IMR-90 (cell line): ENCODE data around the gene TRAF7. TPM values are rescaled to one million over a fixed set of nuclear protein-coding genes. Genes with fewer than 3 reads are reported as not detected.

ENCODE experiments used
- ATAC-seq: fragments of 200-7000 bp; cut with Tn5 transposase; 2 replicates; pipeline ENCODE4 v1.9.1; 2020; ENCODE audit warnings: low read depth, mild to moderate bottlenecking, moderate library complexity
- BruUV-seq: library from RNA; stranded (reverse); fragments of 400-500 nt; replicated peaks from 2 replicates; lab custom pipeline; 2021; lab: Mats Ljungman, UMichigan
- CTCF ChIA-PET: fragments of 300-600 bp; formaldehyde crosslinking; extraction: SDS; loops from one replicate; lab custom pipeline; 2021; ENCODE audit warnings: antibody characterized with exemption; lab: Yijun Ruan, JAX
- POLR2A ChIA-PET: fragments of 300-600 bp; sonication (Branson Sonifier 250); formaldehyde crosslinking; loops from one replicate; lab custom pipeline; 2022; ENCODE audit warnings: antibody characterized with exemption; ENCODE audit not compliant: unreplicated experiment; lab: Charles Lee
- DNase-seq: peaks from one replicate; pipeline ENCODE4 v3.0.0; 2013
- H2AFZ ChIP-seq: replicated peaks from 2 replicates; pipeline ENCODE3; 2013; ENCODE audit warnings: low read length, mild to moderate bottlenecking; ENCODE audit not compliant: poor library complexity
- H2AK5ac ChIP-seq: 2 replicates; pipeline ENCODE4 v1.6.1; 2013; ENCODE audit warnings: low read depth, low read length, inconsistent platforms
- H2AK9ac ChIP-seq: replicated peaks from 2 replicates; pipeline ENCODE3; 2013; ENCODE audit warnings: mild to moderate bottlenecking, low read depth, low read length, moderate library complexity; ENCODE audit not compliant: poor library complexity
- H2BK120ac ChIP-seq: 2 replicates; pipeline ENCODE4 v1.6.1; 2013; ENCODE audit warnings: low read depth, low read length, inconsistent platforms
- H2BK15ac ChIP-seq: 3 replicates; pipeline ENCODE4 v1.6.1; 2013; ENCODE audit warnings: low read depth, low read length, inconsistent platforms
- H2BK20ac ChIP-seq: 2 replicates; pipeline ENCODE4 v1.6.1; 2013; ENCODE audit warnings: low read depth, mild to moderate bottlenecking, inconsistent platforms, low read length, moderate library complexity
- H2BK5ac ChIP-seq: 2 replicates; pipeline ENCODE4 v1.6.1; 2013; ENCODE audit warnings: mild to moderate bottlenecking, low read depth, low read length, inconsistent platforms; ENCODE audit not compliant: poor library complexity, severe bottlenecking
- H3K14ac ChIP-seq: replicated peaks from 2 replicates; pipeline ENCODE4 v1.6.1; 2013; ENCODE audit warnings: low read depth, low read length, inconsistent platforms
- H3K18ac ChIP-seq: 2 replicates; pipeline ENCODE4 v1.6.1; 2013; ENCODE audit warnings: low read depth, low read length, control low read depth
- H3K23ac ChIP-seq: 2 replicates; pipeline ENCODE4 v1.6.1; 2013; ENCODE audit warnings: low read depth, low read length, inconsistent platforms
- H3K27ac ChIP-seq: 2 replicates; pipeline ENCODE4 v1.5.1; 2013; ENCODE audit warnings: mild to moderate bottlenecking, control low read depth, low read length; ENCODE audit not compliant: insufficient read depth
- H3K27me3 ChIP-seq: 2 replicates; pipeline ENCODE4 v1.6.1; 2013; ENCODE audit warnings: low read length; ENCODE audit not compliant: control insufficient read depth, insufficient read depth
- H3K36me3 ChIP-seq: 2 replicates; pipeline ENCODE4 v1.6.1; 2013; ENCODE audit warnings: low read length, mixed read lengths; ENCODE audit not compliant: control insufficient read depth, insufficient read depth
- H3K4ac ChIP-seq: 2 replicates; pipeline ENCODE4 v1.6.1; 2013; ENCODE audit warnings: low read depth, low read length, inconsistent platforms
- H3K4me1 ChIP-seq: 2 replicates; pipeline ENCODE4 v1.6.1; 2013; ENCODE audit warnings: low read length, mixed read lengths; ENCODE audit not compliant: control insufficient read depth, insufficient read depth
- H3K4me2 ChIP-seq: 2 replicates; pipeline ENCODE4 v1.6.1; 2013; ENCODE audit warnings: low read depth, mild to moderate bottlenecking, control low read depth, low read length, moderate library complexity
- H3K4me3 ChIP-seq: 2 replicates; pipeline ENCODE4 v1.5.1; 2013; ENCODE audit warnings: low read depth, mild to moderate bottlenecking, control low read depth, low read length, moderate library complexity; ENCODE audit not compliant: insufficient read depth
- H3K56ac ChIP-seq: 2 replicates; pipeline ENCODE4 v1.6.1; 2013; ENCODE audit warnings: low read length, inconsistent platforms; ENCODE audit not compliant: insufficient read depth; ENCODE audit errors: extremely low read depth
- H3K79me1 ChIP-seq, 2 experiments: 2 replicates each; pipeline ENCODE4 v1.6.1; 2013; ENCODE audit warnings: low read length in 2 of 2, inconsistent platforms in 1 of 2, low read depth in 1 of 2
- H3K9ac ChIP-seq: 2 replicates; pipeline ENCODE4 v1.6.1; 2013; ENCODE audit warnings: low read depth, low read length, control low read depth
- H3K9me1 ChIP-seq: 2 replicates; pipeline ENCODE4 v1.6.1; 2013; ENCODE audit warnings: low read length, inconsistent platforms; ENCODE audit not compliant: insufficient read depth
- H3K9me3 ChIP-seq: 2 replicates; pipeline ENCODE4 v1.6.1; 2013; ENCODE audit warnings: low read length; ENCODE audit not compliant: control insufficient read depth, insufficient read depth
- H4K20me1 ChIP-seq: 2 replicates; pipeline ENCODE4 v1.6.1; 2013; ENCODE audit warnings: low read length, inconsistent platforms; ENCODE audit not compliant: insufficient read depth
- H4K5ac ChIP-seq: 2 replicates; pipeline ENCODE4 v1.6.1; 2013; ENCODE audit warnings: mild to moderate bottlenecking, low read depth, low read length, control low read depth
- H4K8ac ChIP-seq, 2 experiments: 2 replicates each; pipeline ENCODE4 v1.6.1; 2013; ENCODE audit warnings: low read depth in 2 of 2, low read length in 2 of 2, control low read depth in 1 of 2, inconsistent platforms in 1 of 2
- H4K91ac ChIP-seq: 2 replicates; pipeline ENCODE4 v1.6.1; 2013; ENCODE audit warnings: low read depth, low read length, inconsistent platforms; ENCODE audit not compliant: insufficient read depth
- FOS ChIP-seq: fragments of 150-350 bp; IDR thresholded peaks from 2 replicates; pipeline ENCODE4 v1.6.1; 2016; ENCODE audit warnings: low read depth, low read length
- RAD21 ChIP-seq: IDR thresholded peaks from 2 replicates; pipeline ENCODE4 v1.6.1; 2012; ENCODE audit warnings: low read length, improper control_type of control experiment
- WGBS, 2 experiments: methylation state at CpG; one replicate each; pipeline versions ENCODE4 v1.1.5 to v1.1.7; 2013; ENCODE audit warnings: missing lambda C conversion rate in 2 of 2; ENCODE audit not compliant: insufficient read length in 1 of 2; ENCODE audit errors: extremely low coverage in 2 of 2; 5-methylcytosine and 5-hydroxymethylcytosine counted together
- dilution Hi-C: fragments of 300-500 bp; cut with HindIII; formaldehyde crosslinking; loops from one replicate; pipeline ENCODE4 v1.14.3; 2018; ENCODE audit warnings: low sequenced_read_pairs; ENCODE audit not compliant: unreplicated experiment
- in situ Hi-C: fragments of 300-500 bp; cut with MboI; formaldehyde crosslinking; loops from 3 replicates; pipeline ENCODE4 v1.14.3; 2019; ENCODE audit warnings: low sequenced_read_pairs, inconsistent platforms, mixed read lengths
- intact Hi-C: fragments of 100-400 bp; cut with micrococcal nuclease; formaldehyde crosslinking; loops from 2 replicates; pipeline ENCODE4 v1.10.0; 2022
- polyA plus RNA-seq, 3 experiments: library from polyadenylated mRNA; depleted of rRNA; stranded (reverse); fragments of >200 nt; gene quantifications; 2 replicates each; pipeline ENCODE4 v1.2.3, GENCODE V29; 2012; ENCODE audit warnings: low replicate concordance in 1 of 3
- total RNA-seq: library from RNA; depleted of rRNA; stranded (reverse); fragments of >200 nt; gene quantifications from 2 replicates; pipeline ENCODE4 v1.2.3, GENCODE V29; 2012

TRAF7 gene
- total and polyA plus RNA-seq, 2 of the 4 experiments (the other 2 are of a cell fraction) = 29.6 to 52.6 TPM

DNA sequence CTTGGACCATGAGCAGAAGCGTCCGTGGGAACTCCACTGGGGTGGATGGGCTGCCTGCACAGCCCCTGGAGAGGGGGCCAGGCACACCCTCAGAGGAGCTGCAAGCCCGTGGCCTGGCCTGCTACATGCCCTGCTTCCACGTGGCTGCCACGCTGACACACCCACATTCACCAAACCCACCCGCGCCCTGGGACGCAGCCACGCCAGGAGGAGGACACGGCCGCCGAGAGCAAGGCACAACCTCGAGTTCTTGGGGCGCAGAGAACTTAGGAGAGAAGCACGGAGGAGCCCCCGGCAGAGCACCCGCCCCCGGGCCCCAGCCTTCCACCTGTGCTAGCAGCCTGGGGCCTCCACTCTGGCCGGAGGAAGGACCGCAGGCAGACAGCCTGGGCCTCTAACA, 22.0 kb downstream of the TRAF7 start:
- Histone ChIP-seq H3K23ac (no peak overlapping the region), H3K4me2 (no peak overlapping the region), H2BK120ac (no peak overlapping the region), H2AFZ (no peak overlapping the region), H2BK5ac (no peak overlapping the region), H3K4me3 (no peak overlapping the region), H3K9me1 (no peaks in the 10 kb centered on the region), H2AK5ac (no peak overlapping the region), H3K36me3 (peaks cover 44% of the 10 kb centered on the region), H4K8ac (no peak overlapping the region), H4K20me1 (peaks cover 6% of the 10 kb centered on the region; the same call in 1 of the 2 replicates), H3K18ac (no peak overlapping the region), H3K27me3 (no peaks in the 10 kb centered on the region), H3K9ac (no peak overlapping the region), H3K9me3 (no peaks in the 10 kb centered on the region), H2BK15ac (no peak overlapping the region), H3K14ac (no peak overlapping the region), H3K56ac (no peak overlapping the region), H4K5ac (no peak overlapping the region), H3K4me1 (no peaks in the 10 kb centered on the region), H2BK20ac (no peak overlapping the region), H3K27ac (no peak overlapping the region), H4K91ac (no peak overlapping the region), H3K4ac (no peak overlapping the region), H3K79me1 (no peaks in the 10 kb centered on the region), H2AK9ac (peak overlapping the region; percentile 65)
- TSS peak; percentile 94 for BruUV-seq
- 98% methylated on average over 10 of the region's 20 CpGs; no CpG with 5 or more reads in 1 of the 2 experiments for WGBS, 2 experiments
- no peak for DNase-seq
- TF ChIP-seq FOS (no peak), RAD21 (no peak)
- dilution Hi-C loops (no loop called here), in situ Hi-C loops (no loop called here), intact Hi-C loops (no loop called here)
- POLR2A ChIA-PET = no interaction called here
- no peak for ATAC-seq
- CTCF ChIA-PET = no interaction called here
